H1 (cell line): ENCODE measurements around the gene CALD1. TPM values are rescaled to one million over a fixed set of nuclear protein-coding genes. Genes with fewer than 3 reads are reported as not detected.

ENCODE experiments used
- ASH2L ChIP-seq: fragments of 200-600, 300-600 bp; sonication (generic); IDR thresholded peaks from one replicate; pipeline ENCODE4 v1.7.1; 2017; ENCODE audit warnings: low read length
- CHD7 ChIP-seq: fragments of 300-600 bp; sonication (generic); IDR thresholded peaks from 2 replicates; pipeline ENCODE4 v1.7.1; 2012; ENCODE audit warnings: low read length, moderate library complexity, mild to moderate bottlenecking, inconsistent platforms; ENCODE audit not compliant: insufficient replicate concordance
- CTBP2 ChIP-seq: IDR thresholded peaks from 2 replicates; pipeline ENCODE4 v1.7.0; 2011; ENCODE audit warnings: borderline replicate concordance, mild to moderate bottlenecking, moderate library complexity, mixed read lengths, low read length; ENCODE audit not compliant: insufficient read depth, insufficient read length
- POLR2AphosphoS5 ChIP-seq: IDR thresholded peaks from 2 replicates; pipeline ENCODE4 v1.6.1; 2011; ENCODE audit warnings: low read depth, low read length
- USF2 ChIP-seq: IDR thresholded peaks from 2 replicates; pipeline ENCODE4 v1.6.1; 2011; ENCODE audit warnings: low read length, improper control_type of control experiment
- polyA plus RNA-seq, 7 experiments: library from polyadenylated mRNA; depleted of rRNA in 3 of 7; stranded (reverse) in 5 of 7; unstranded in 2 of 7; fragments of >200 nt in 5 of 7; fragments of 200-250 nt in 2 of 7; gene quantifications; 1 replicate in 5 of 7; 2 replicates in 1 of 7; 4 replicates in 1 of 7; pipeline versions ENCODE4 v1.2.1 to v1.2.3, GENCODE V29; 2011 to 2013; ENCODE audit warnings: missing spikeins in 2 of 7, mixed read lengths in 2 of 7
- total RNA-seq: library from RNA; stranded (reverse); fragmentation: NEBNext Ultra II Directional; extraction: Animal tissue kit (Norgen Biotek cat#: 25700); gene quantifications from 2 replicates; pipeline ENCODE4 v1.2.1, GENCODE V29; 2021

CALD1 gene
- total and polyA plus RNA-seq, 2 of the 8 experiments (the other 6 are each of a cell fraction or from before 2014, with no cell fraction given): 34.3 to 177 TPM

- TF ChIP-seq CHD7: no peak
- TF ChIP-seq USF2: no peak
- no peak for TF ChIP-seq ASH2L
- TF ChIP-seq POLR2AphosphoS5: no peak
- TF ChIP-seq CTBP2: no peak
These were observed 163.4 kb downstream of the CALD1 start (continued) for GRCh38 chr7:134942690-134943466.
